B cell (primary cell): ENCODE results near the gene GALNT5.

Experiments used
- CTCF ChIP-seq: fragments of 200-600 bp; IDR thresholded peaks from one replicate; pipeline ENCODE4 v1.8.0; 2022; ENCODE audit warnings: antibody characterized with exemption, mild to moderate bottlenecking
- EZH2 ChIP-seq: IDR thresholded peaks from 2 replicates; pipeline ENCODE4 v1.6.1; 2012; ENCODE audit warnings: borderline replicate concordance, low read depth, mild to moderate bottlenecking, moderate library complexity, low read length; ENCODE audit not compliant: insufficient read depth, poor library complexity, severe bottlenecking

DNA sequence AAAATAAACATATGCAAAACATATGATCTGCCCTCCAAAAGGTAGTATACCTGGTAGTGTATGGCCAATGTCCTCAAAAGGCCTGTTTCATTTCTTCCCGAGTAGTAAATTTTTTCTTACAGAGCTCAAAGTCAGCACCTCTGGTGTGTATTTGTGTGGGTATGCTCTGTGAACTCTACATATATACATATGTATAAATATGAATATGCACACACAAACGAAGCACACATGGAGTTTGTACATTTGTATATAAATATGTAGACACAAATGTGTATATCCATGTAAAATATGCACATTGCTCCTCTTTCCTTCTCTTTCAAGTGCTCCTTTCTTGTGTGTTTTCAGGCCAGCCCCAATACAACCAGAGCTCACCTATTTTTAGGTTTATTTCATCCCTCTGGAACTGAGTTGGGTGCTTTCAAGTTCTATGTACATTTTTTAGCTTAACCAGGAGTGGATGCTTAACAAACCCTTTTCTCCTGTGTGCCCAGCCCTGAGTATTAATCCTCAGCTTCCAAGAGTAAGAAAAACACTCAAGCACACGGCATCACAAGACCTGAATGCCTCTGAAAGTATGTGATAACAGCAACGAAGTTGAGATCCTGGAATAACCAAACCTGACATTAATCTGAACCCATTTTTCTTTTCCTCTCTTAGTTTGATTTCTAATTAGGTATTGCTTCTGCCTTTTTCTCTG lies 12.2 kb upstream of the GALNT5 start:
- TF ChIP-seq CTCF: no peak
- TF ChIP-seq EZH2: no peak
